HepG2 (cell line): ENCODE results near the gene TSPYL1. TPM values are rescaled to one million over a fixed set of nuclear protein-coding genes. Genes with fewer than 3 reads are reported as not detected.

Experiments used
- ATAC-seq: fragments of 200-7000 bp; cut with Tn5 transposase; 3 replicates; pipeline ENCODE4 v1.9.1; 2020; ENCODE audit warnings: mild to moderate bottlenecking, moderate library complexity
- BruUV-seq: library from RNA; stranded (reverse); fragments of 400-500 nt; replicated peaks from 2 replicates; lab custom pipeline; 2021; lab: Mats Ljungman, UMichigan
- CTCF ChIA-PET: fragments of 300-600 bp; formaldehyde crosslinking; extraction: SDS; loops from one replicate; lab custom pipeline; 2021; ENCODE audit warnings: low total read pairs, inconsistent platforms, low intra/inter-chr PET ratio; lab: Yijun Ruan, JAX
- POLR2A ChIA-PET: fragments of 350-600 bp; sonication (Branson Sonifier 250); formaldehyde crosslinking; loops from one replicate; lab custom pipeline; 2020; ENCODE audit warnings: antibody characterized with exemption, inconsistent platforms; lab: Yijun Ruan, JAX
- DNase-seq: peaks from one replicate; pipeline ENCODE4 v3.0.0-alpha.2; 2015; ENCODE audit warnings: low spot score
- FAIRE-seq: peaks from 3 replicates; lab custom pipeline; 2011; peaks lifted over from hg19 to GRCh38; lab: Jason Lieb, UNC
- H2AFZ ChIP-seq: one replicate; pipeline ENCODE4 v1.6.1; 2011; ENCODE audit warnings: low read length, inconsistent platforms
- H3K27ac ChIP-seq: fragments of 300-600 bp; 3 replicates; pipeline ENCODE4 v1.8.0; 2011; ENCODE audit warnings: mixed run types, mild to moderate bottlenecking, mixed read lengths, low read length, inconsistent platforms; ENCODE audit not compliant: insufficient read depth; ENCODE audit errors: extremely low read length
- H3K27me3 ChIP-seq, 2 experiments: fragments of 200-600 bp in 1 of 2; 2 replicates in 1 of 2; 3 replicates in 1 of 2; pipeline versions ENCODE4 v1.6.0 to v1.8.0; 2011; ENCODE audit warnings: low read length in 2 of 2, mild to moderate bottlenecking in 2 of 2, moderate library complexity in 2 of 2, inconsistent platforms in 1 of 2; ENCODE audit not compliant: insufficient read depth in 2 of 2, control insufficient read depth in 1 of 2
- H3K36me3 ChIP-seq, 2 experiments: fragments of 200-600 bp in 1 of 2; replicated peaks in 1 of 2; 2 replicates in 1 of 2; 3 replicates in 1 of 2; pipeline versions ENCODE4 v1.5.1 to v1.8.0; 2011; ENCODE audit warnings: low read length in 2 of 2, inconsistent platforms in 1 of 2; ENCODE audit not compliant: insufficient read depth in 2 of 2, control insufficient read depth in 1 of 2
- H3K4me1 ChIP-seq: 2 replicates; pipeline ENCODE4 v1.5.1; 2012; ENCODE audit warnings: low read length, inconsistent platforms; ENCODE audit not compliant: insufficient read depth
- H3K4me2 ChIP-seq: 2 replicates; pipeline ENCODE4 v1.6.0; 2011; ENCODE audit warnings: low read depth, low read length, inconsistent platforms
- H3K4me3 ChIP-seq, 3 experiments: fragments of 200-600 bp in 1 of 3; sonication (generic), shearing (Covaris generic) in 1 of 3; replicated peaks in 1 of 3; 2 replicates each; pipeline ENCODE4 v1.5.1; 2011 to 2016; ENCODE audit warnings: low read length in 3 of 3, inconsistent platforms in 2 of 3, low read depth in 2 of 3, mild to moderate bottlenecking in 2 of 3, control low read depth in 1 of 3, mixed read lengths in 1 of 3; ENCODE audit not compliant: insufficient read depth in 1 of 3
- H3K79me2 ChIP-seq: one replicate; pipeline ENCODE4 v1.6.1; 2011; ENCODE audit warnings: low read length, inconsistent platforms; ENCODE audit not compliant: insufficient read depth
- H3K9ac ChIP-seq: 2 replicates; pipeline ENCODE4 v1.6.0; 2011; ENCODE audit warnings: mild to moderate bottlenecking, low read depth, low read length, inconsistent platforms; ENCODE audit not compliant: insufficient read depth
- H3K9me3 ChIP-seq: 2 replicates; pipeline ENCODE4 v1.5.1; 2012; ENCODE audit warnings: mild to moderate bottlenecking, low read length
- H4K20me1 ChIP-seq: 2 replicates; pipeline ENCODE4 v1.6.0; 2011; ENCODE audit warnings: inconsistent platforms, mild to moderate bottlenecking, low read length, moderate library complexity; ENCODE audit not compliant: insufficient read depth
- ARID2 ChIP-seq: sonication (generic); formaldehyde crosslinking; IDR thresholded peaks from 2 replicates; pipeline ENCODE4 v1.8.1; 2022; ENCODE audit warnings: mild to moderate bottlenecking, missing genetic modification reagents, borderline replicate concordance
- ATRX ChIP-seq: sonication (generic); formaldehyde crosslinking; IDR thresholded peaks from 2 replicates; pipeline ENCODE4 v1.4.0; 2020; ENCODE audit warnings: missing genetic modification reagents, borderline replicate concordance
- BCL6 ChIP-seq: IDR thresholded peaks from 2 replicates; pipeline ENCODE4 v1.6.1; 2016; ENCODE audit warnings: missing genetic modification reagents, missing compliant biosample characterization
- CEBPB ChIP-seq: IDR thresholded peaks from 2 replicates; pipeline ENCODE4 v1.6.1; 2011; ENCODE audit warnings: low read depth, low read length, improper control_type of control experiment, borderline replicate concordance
- ELK4 ChIP-seq: sonication (generic); formaldehyde crosslinking; IDR thresholded peaks from 2 replicates; pipeline ENCODE4 v1.9.0; 2021; ENCODE audit warnings: missing genetic modification reagents, borderline replicate concordance
- FOXP4 ChIP-seq: sonication (generic); formaldehyde crosslinking; IDR thresholded peaks from 2 replicates; pipeline ENCODE4 v1.4.0; 2020; ENCODE audit warnings: missing genetic modification reagents
- KDM3A ChIP-seq: IDR thresholded peaks from 2 replicates; pipeline ENCODE4 v1.6.1; 2018; ENCODE audit warnings: low read depth, missing compliant biosample characterization
- PITX1 ChIP-seq: sonication (generic); formaldehyde crosslinking; IDR thresholded peaks from 2 replicates; pipeline ENCODE4 v1.5.1; 2020; ENCODE audit warnings: mild to moderate bottlenecking, missing genetic modification reagents
- PRDM10 ChIP-seq: sonication (generic); formaldehyde crosslinking; IDR thresholded peaks from 2 replicates; pipeline ENCODE4 v1.4.0; 2020; ENCODE audit warnings: low read depth, missing genetic modification reagents
- RFX5 ChIP-seq: IDR thresholded peaks from 2 replicates; pipeline ENCODE4 v1.6.1; 2011; ENCODE audit warnings: low read depth, low read length, improper control_type of control experiment
- STAT5B ChIP-seq: sonication (generic); formaldehyde crosslinking; IDR thresholded peaks from 2 replicates; pipeline ENCODE4 v1.4.0; 2020; ENCODE audit warnings: missing genetic modification reagents
- TEF ChIP-seq: sonication (generic); formaldehyde crosslinking; IDR thresholded peaks from 2 replicates; pipeline ENCODE4 v1.5.0; 2020; ENCODE audit warnings: missing genetic modification reagents
- XRCC5 ChIP-seq: fragments of 200-400 bp; formaldehyde crosslinking; optimal IDR thresholded peaks from 2 replicates; pipeline ENCODE3; 2017; ENCODE audit warnings: mild to moderate bottlenecking, low read length
- ZNF10 ChIP-seq: sonication (generic); formaldehyde crosslinking; IDR thresholded peaks from 2 replicates; pipeline ENCODE4 v1.4.0; 2020; ENCODE audit warnings: mild to moderate bottlenecking, low read depth, missing genetic modification reagents, borderline replicate concordance
- ZNF790 ChIP-seq: sonication (generic); formaldehyde crosslinking; IDR thresholded peaks from 2 replicates; pipeline ENCODE4 v1.8.0; 2022; ENCODE audit warnings: missing genetic modification reagents, mild to moderate bottlenecking, borderline replicate concordance
- WGBS: methylation state at CpG from one replicate; pipeline ENCODE4 v1.1.6; 2017; ENCODE audit warnings: low lambda C conversion rate; 5-methylcytosine and 5-hydroxymethylcytosine counted together
- in situ Hi-C: cut with HindIII; loops from 2 replicates; pipeline ENCODE4 v1.10.0; 2017; ENCODE audit warnings: low pct_unique_long_range_greater_than_20kb; ENCODE audit not compliant: extremely low pct_ligation_motif_present
- intact Hi-C: fragments of 100-400 bp; cut with micrococcal nuclease; formaldehyde crosslinking; loops from one replicate; pipeline ENCODE4 v1.10.0; 2022; ENCODE audit not compliant: unreplicated experiment
- polyA plus RNA-seq, 8 experiments: library from polyadenylated mRNA; depleted of rRNA in 3 of 8; stranded (reverse) in 7 of 8; unstranded in 1 of 8; fragments of >200 nt; fragmentation: Illumina TruSeq in 4 of 8; extraction: Trizol in 4 of 8; gene quantifications; 2 replicates each; pipeline versions ENCODE4 v1.2.1 to v1.2.3, GENCODE V29; 2011 to 2016; ENCODE audit warnings: low read depth in 4 of 8, missing spikeins in 1 of 8, mixed read lengths in 1 of 8; ENCODE audit not compliant: insufficient read depth in 1 of 8
- total RNA-seq, 5 experiments: library from RNA; depleted of rRNA; stranded (reverse); fragments of >200 nt; fragmentation: Illumina TruSeq; extraction: Trizol; gene quantifications; 2 replicates each; pipeline ENCODE4 v1.2.3, GENCODE V29; 2016; ENCODE audit warnings: low read depth in 1 of 5

Gene TSPYL1
- total and polyA plus RNA-seq, 2 of the 13 experiments (the other 11 are each of a cell fraction or from before 2014, with no cell fraction given): 28.3 to 93.0 TPM

GRCh38 chr6:116253505-116254296 is 26.0 kb downstream of the TSPYL1 start, which contains the start of gene TSPYL4:
Gene TSPYL4 (minus strand): TSS chr6:116254075. CDS start chr6:116254008, 67 bp downstream.
- H3K4me2 ChIP-seq: peak within 1 kb of the TSS; percentile 92
- 0 out of 5 replicates have a peak, but pooled peaks cover 0 to 2% of the 10 kb centered on the region in 2 experiments for H3K36me3 ChIP-seq
- no peaks in the 10 kb centered on the region for H4K20me1 ChIP-seq
- peak within 1 kb of the TSS; percentile 76 for H3K9ac ChIP-seq
- no peaks in the 10 kb centered on the region for H3K9me3 ChIP-seq
- H3K79me2 ChIP-seq: peaks cover 22% of the 10 kb centered on the region
- FAIRE-seq: peak; percentile 95
- CTCF ChIA-PET: no interaction called here
- POLR2A ChIA-PET: interaction anchor here (0.6 to 3.3 kb wide), 10 partner anchors 8 to 317 kb away, joined by 3 to 24 read pairs (median 4); partner anchors contain the start of genes RWDD1 and TSPYL1
- no peaks in the 10 kb centered on the region for H3K27me3 ChIP-seq
- WGBS: under 1% methylated on average over 42 of the region's 53 CpGs
- intact Hi-C loops: loop anchor here (1.0 to 10.0 kb wide), 4 partner anchors 15 to 1424 kb away; partner anchors contain the start of genes DCBLD1, NUS1 and TSPYL1
- in situ Hi-C loops: no loop called here
- peak within 1 kb of the TSS; percentile 38 for H2AFZ ChIP-seq
- peaks cover 54% of the 10 kb centered on the region for H3K4me1 ChIP-seq
- peak within 1 kb of the TSS; percentile 78 for H3K27ac ChIP-seq
- DNase-seq: peak; percentile 95
- TSS peak; percentile 64 for BruUV-seq
- H3K4me3 ChIP-seq: peak within 1 kb of the TSS; percentile 86 to 92 (median 89)
- peak; percentile 95 for ATAC-seq
- no peak; the same call in 1 of the 2 replicates for TF ChIP-seq BCL6 (CRISPR knock-in tag)
- TF ChIP-seq ELK4 (CRISPR knock-in tag): no peak
- peak; percentile 100 for TF ChIP-seq RFX5
- no peak for TF ChIP-seq PRDM10
- no peak for TF ChIP-seq STAT5B
- TF ChIP-seq TEF (CRISPR knock-in tag): no peak
- peak; percentile 70 for TF ChIP-seq XRCC5
- TF ChIP-seq FOXP4 (CRISPR knock-in tag): peak; percentile 60; the same call in 1 of the 2 replicates
- TF ChIP-seq ARID2 (CRISPR knock-in tag): peak; percentile 98
- TF ChIP-seq CEBPB: no peak
- TF ChIP-seq PITX1 (CRISPR knock-in tag): peak; percentile 47; the same call in 1 of the 2 replicates
- TF ChIP-seq KDM3A: no peak
- TF ChIP-seq ATRX (CRISPR knock-in tag): no peak
- TF ChIP-seq ZNF10 (CRISPR knock-in tag): no peak
- no peak for TF ChIP-seq ZNF790 (CRISPR knock-in tag)
